ACHN (cell line): ENCODE data around the gene RPA3.
A peak's percentile ranks its signal among the peaks of the same experiment; 100 is the strongest.

ENCODE experiments used
- DNase-seq: peaks from one replicate; pipeline ENCODE4 v3.0.0-alpha.2; 2015
- in situ Hi-C: cut with HindIII; loops from 2 replicates; pipeline ENCODE4 v1.10.0; 2017; ENCODE audit warnings: low sequenced_read_pairs, low pct_ligation_motif_present, low pct_unique_long_range_greater_than_20kb

RPA3 gene

GRCh38 chr7:7718492-7718891, at the start of gene RPA3:
TSS of gene RPA3 (minus strand) at chr7:7718607. CDS start at chr7:7640418, 78,189 bp downstream.
- in situ Hi-C loops: no loop called here
- DNase-seq: no peak

GRCh38 chr7:7766671-7767070, 48.3 kb upstream of the RPA3 start:
- in situ Hi-C loops: no loop called here
- no peak for DNase-seq

- in situ Hi-C loops: no loop called here
- DNase-seq: no peak
Measured at GRCh38 chr7:7765422-7765821, 47.0 kb upstream of the RPA3 start.

- in situ Hi-C loops: no loop called here
- DNase-seq: no peak
Measured at GRCh38 chr7:7764520-7765396, 46.4 kb upstream of the RPA3 start.

- in situ Hi-C loops: no loop called here
Measured at GRCh38 chr7:7761974-7762779, 43.8 kb upstream of the RPA3 start.

GRCh38 chr7:7761340-7761973, 43.0 kb upstream of the RPA3 start:
- in situ Hi-C loops: no loop called here
- peak; percentile 83 for DNase-seq

More at GRCh38 chr7:7761974-7762779, 43.8 kb upstream of the RPA3 start:
- peak; percentile 68 for DNase-seq

GRCh38 chr7:7757576-7757975, 39.2 kb upstream of the RPA3 start:
- in situ Hi-C loops: no loop called here
- no peak for DNase-seq

DNA sequence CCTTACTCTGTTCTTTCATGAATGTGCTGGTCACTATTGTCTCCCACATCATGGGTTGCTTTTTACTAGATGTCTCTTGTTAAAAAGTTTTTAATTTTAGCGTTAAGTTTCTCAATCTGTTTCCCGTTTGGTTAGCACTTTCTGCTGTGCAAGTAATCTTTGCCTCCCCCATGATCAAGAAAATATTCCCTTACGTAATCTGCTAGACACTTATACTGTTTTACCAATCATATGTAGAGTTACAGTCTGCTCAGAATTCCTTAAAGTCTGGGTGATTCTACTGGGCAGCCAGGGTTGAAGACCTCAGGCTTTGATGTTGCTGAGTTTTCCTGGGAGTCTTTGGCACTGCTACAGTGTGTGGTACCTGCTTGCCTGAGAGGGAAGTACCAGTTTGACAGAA, 38.2 kb upstream of the RPA3 start:
- in situ Hi-C loops: no loop called here

DNA sequence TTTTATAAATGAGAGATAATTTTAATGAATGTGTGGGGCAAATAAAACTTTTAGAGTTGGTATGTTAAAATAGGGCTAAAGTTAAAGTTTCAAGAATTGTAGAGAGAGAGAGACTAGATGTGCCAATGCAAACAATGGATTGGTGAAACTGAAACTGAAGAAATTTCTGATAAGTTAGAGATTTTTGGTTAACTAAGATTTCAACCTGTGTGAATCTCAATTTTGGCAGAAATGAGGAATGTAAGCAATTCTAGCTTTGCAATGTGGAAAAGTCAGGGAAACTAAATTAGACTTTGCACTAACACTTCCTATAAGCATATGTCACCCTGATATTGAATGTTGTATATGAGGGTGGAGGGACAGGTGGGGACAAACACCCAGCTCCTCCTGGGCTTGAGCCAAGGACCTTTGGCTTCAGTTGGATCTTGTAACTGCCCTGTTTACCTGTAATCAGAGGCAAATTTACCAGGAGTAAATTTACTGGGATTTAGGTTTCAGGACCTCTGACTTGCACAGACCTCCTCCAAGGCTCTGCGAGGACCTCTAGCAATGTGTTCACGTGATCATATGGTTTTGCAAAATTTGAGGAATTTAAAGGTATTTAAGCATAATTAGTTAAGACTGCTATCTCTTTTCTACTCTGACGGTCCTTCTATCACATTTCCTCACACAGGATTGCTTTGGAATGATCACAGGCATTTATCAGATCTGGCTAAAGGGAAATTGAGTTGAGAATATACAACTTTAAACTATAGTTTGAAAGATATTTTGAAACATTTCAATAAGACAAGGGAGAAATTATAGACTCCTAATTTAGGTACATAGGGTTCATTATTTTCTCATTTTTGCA, 33.1 kb upstream of the RPA3 start:
- DNase-seq: no peak
- in situ Hi-C loops: no loop called here

More for the DNA sequence above, 38.2 kb upstream of the RPA3 start:
- DNase-seq: no peak

GRCh38 chr7:7750571-7751242, 32.3 kb upstream of the RPA3 start:
- DNase-seq: no peak
- in situ Hi-C loops: no loop called here

GRCh38 chr7:7746458-7746857, 28.1 kb upstream of the RPA3 start:
- DNase-seq: no peak
- in situ Hi-C loops: no loop called here

GRCh38 chr7:7745966-7746365, 27.6 kb upstream of the RPA3 start:
- in situ Hi-C loops: no loop called here
- DNase-seq: no peak

DNA sequence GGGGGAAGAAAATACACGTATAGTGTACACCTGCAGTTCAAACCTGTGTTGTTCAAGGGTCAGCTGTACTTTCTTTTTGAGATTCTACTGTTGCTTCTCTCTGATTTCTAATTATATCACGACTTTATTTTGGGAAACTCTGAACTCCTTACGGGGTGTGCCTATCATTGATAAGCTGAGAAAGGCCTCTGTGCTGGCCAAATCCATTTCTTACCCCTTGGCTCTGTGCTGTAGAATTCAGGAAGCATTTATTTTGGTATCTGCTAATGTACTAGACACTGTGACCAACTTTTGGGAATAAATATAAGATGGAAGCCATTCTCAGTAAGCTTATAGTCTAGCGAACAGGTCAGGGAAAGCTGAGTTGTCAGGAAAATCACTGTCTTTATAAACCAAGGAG, 26.9 kb upstream of the RPA3 start:
- in situ Hi-C loops: no loop called here

GRCh38 chr7:7742223-7742622, 23.8 kb upstream of the RPA3 start:
- in situ Hi-C loops: no loop called here
- peak; percentile 23 for DNase-seq

More for the DNA sequence above, 26.9 kb upstream of the RPA3 start:
- DNase-seq: no peak

GRCh38 chr7:7740037-7740355, 21.6 kb upstream of the RPA3 start:
- in situ Hi-C loops: no loop called here

GRCh38 chr7:7739204-7740036, 21.0 kb upstream of the RPA3 start:
- in situ Hi-C loops: no loop called here
- DNase-seq: no peak

More at GRCh38 chr7:7740037-7740355, 21.6 kb upstream of the RPA3 start:
- no peak for DNase-seq

DNA sequence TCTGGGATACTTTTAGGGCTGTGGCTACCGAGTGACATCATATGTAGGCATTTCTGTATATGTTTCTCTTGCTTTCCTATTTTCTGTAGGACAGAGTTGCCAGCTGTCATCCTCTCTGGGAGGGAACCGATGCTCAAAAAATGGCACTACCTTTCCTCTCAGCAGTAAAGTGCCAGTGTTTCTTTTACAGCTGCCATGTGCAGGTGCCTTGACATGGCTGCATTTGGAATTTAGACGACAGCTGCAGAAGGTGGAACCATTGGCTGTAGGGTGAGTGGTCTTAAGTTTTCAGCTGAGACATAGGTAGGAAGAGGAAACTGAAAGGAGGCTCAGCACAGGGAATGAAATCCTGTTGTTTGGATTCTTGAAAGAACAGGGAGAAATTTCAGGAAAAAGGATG, 20.2 kb upstream of the RPA3 start:
- DNase-seq: no peak
- in situ Hi-C loops: no loop called here
